Brain pericyte (primary cell): ENCODE data around the gene C10orf53.

Source experiments
- DNase-seq: peaks from one replicate; pipeline ENCODE4 v3.0.0-alpha.2; 2012; ENCODE audit warnings: low read depth, low spot score

C10orf53 gene

DNA sequence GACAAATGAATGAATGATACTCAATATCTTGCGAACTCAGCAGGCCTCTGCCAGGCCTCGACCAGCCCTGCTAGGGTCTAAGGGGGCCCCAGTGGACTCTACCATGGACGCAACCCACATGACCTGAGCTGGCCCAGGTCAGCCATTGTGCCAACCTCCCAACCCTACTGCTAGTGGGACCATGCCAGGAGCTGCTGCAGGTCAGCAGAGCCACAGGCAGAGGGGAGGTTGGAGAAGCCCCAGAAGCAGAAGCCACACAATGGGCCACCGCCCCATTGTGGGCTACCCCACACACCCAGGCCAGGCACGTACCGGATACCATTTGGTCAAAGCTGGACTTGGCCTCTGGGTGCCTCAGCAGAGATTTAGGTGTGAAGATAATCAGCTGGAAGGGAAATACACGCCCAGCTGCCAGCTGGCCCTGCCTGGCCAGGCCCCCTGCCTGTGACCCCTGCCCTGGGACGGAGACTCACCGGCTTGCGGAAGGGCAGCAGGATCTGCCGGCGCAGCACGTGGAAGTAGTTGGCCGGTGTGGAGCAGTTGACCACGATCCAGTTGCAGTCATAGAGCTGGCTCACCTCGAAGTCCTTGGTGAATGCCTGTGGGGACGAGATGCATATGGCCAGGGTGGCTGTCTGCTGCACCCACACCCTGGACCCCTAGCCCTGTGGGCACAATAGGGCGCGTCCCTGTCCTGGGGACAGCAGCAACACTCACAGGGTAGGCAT is 58.2 kb downstream of the C10orf53 start:
- no peak for DNase-seq

DNA sequence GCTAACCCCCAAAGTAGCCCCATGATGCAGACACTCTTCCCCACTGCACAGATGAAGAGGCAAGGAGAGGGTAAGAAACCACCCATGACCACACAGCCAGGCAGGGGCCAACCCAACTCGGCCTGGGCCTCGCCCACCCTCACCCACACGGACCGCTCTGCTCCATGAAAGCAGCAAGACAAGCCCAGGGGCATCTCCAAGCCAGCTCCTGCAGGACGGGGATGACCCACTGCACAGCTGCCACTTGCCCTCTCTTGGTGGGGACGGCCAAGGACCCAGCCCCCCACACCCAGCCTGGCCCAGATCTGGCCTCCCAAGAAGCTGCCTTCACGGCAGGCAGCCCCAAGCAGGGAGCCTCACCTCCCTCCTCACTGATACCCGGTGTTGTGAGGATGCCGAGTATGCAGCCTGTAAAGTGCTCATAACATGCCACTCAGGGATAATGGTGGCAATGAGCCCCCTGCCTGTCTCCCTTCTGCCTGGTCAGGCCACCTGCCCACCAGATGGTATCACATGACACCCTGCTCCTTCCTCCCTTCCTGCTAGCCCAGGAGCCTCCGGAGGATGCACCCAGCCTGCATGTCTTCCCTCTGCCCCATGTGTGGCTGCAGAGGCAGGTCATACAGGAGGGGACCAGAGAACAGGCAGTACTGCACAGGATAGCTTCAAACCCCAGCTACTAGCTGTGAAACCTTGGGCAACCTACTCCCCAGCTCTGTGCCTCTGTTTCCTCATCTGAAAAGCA is 59.3 kb downstream of the C10orf53 start:
- no peak for DNase-seq

DNA sequence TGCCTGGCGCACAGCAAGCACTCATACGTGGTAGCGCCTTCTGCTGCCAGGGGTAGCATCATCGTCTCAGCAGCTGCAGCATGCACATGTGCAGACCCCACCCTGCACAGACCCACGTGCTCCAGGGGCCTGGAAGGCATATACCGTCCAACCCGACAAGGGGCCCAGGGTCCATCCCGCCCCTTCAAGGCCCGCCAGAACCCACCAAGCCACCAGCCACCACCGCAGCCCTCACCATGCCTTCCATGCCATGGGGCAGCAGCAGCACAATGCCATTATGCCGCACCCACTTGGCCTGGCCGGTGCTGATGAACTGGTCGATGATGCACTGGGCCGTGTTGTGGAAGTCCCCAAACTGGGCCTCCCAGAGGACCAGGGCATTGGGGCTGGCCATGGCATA is 60.0 kb downstream of the C10orf53 start:
- DNase-seq = no peak

GRCh38 chr10:49740346-49741107 is 61.1 kb downstream of the C10orf53 start:
- DNase-seq = no peak

DNA sequence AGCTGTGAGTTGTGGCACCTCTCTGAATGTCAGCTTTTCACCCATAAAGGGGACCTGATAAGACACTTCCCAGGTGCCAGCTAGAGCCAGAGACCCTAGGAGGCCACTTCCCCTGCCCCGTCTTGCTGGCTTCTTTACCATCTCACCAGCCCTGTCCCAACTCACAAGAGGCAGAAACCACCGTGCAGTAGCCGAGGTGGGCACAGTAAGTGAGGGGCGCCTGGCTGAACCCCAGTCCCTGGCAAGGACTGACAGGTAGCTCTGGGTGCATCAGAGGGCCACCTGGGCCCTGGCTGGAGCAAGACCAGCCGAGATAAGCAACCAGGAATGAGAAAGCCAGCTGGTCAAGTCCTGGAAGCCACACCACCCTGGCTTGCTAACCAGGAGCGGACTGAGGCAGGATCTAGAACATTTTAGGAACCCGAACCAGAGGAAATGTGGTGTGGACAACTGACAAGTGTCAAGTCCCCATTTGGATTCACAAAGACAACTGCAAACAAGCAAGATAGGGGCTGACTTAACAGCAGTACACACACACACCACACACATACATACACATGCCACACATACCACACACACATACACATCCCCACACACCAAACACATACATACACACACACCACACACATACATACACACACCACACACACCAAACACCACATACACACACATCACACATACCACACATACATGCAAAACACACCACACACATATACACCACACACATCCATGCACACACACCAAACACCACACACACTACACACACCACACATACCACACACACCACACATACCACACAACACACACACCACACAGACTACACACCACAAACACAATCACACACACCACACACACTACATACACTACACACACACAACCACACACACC is 61.9 kb downstream of the C10orf53 start:
- DNase-seq = no peak

- no peak for DNase-seq
Observed at GRCh38 chr10:49742683-49743463, 63.4 kb downstream of the C10orf53 start.

GRCh38 chr10:49743464-49744075 is 64.1 kb downstream of the C10orf53 start:
- no peak for DNase-seq

- DNase-seq = no peak
Observed at GRCh38 chr10:49744091-49744685, 64.7 kb downstream of the C10orf53 start.

DNA sequence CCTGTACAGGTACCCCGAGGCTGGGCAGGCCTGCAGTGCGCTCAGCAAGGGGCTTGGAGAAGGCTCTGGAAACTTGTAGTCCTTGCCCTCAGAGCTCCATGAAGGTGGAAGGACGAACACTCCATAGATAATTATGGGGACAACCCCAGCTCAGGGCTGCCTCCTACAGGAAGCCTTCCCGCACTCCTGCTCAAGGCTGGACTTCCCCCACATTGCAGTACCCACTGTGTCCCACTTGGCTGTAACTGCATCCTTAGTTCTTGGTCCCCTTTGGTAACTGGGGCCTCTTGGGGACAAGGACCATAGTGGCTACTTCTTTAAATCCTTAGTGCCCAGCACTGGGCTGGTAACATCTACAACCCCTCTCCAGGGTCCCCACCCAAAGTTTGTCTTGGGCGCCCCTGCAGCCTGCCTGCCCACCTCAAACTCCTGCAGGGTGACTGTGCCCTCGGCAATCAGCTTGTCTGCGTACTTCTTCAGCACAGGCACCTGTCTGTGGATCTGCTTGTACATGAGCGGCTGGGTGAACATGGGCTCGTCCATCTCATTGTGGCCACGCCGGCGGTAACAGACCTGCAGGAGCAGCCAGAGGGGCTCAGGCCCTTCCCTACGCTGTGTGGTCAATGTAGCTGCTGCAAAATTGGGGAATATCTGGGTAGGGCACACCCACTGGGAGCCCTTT is 65.6 kb downstream of the C10orf53 start:
- no peak for DNase-seq

- DNase-seq = no peak
Observed at GRCh38 chr10:49745756-49746155, 66.3 kb downstream of the C10orf53 start.

DNA sequence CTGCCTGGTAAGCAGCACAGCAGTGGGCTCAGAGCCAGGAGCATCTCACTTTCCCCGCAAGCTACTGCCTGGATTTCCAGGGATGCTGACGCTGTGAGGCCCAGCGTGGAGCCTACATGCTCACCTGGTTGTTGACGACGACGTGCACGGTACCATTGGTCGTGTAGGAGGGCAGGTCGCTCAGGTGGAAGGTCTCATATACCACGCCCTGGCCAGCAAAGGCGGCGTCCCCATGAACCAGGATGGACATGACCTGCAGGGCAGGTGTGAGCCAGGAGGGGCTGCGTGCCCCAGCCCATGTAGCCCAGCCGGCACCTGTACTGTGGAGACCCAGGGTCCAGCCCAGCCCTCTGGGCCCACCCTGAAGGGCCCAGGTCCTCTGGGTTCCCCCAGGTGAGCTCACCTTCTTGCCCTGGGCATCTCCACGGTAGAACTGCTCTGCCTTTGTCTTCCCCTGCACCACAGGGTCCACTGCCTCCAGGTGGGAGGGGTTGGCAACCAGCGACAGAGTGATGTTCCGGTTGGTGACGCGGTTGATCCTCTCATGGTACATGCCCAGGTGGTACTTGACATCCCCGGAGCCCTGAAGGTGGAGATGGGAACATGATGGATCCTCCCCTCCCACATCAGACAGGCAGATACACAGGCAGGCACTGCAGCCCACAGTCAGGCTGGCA is 67.3 kb downstream of the C10orf53 start:
- no peak for DNase-seq
